ACC112 (cell line): ENCODE data around the gene HSPA6.
"Not testable (repeated sequence)": the region's sequence is repeated elsewhere in the genome, so short reads cannot be mapped to it uniquely, and the experiment has no call there.

Experiments
- H2AFZ ChIP-seq: fragments of 200-600 bp; sonication (generic); one replicate; pipeline ENCODE4 v1.6.0; 2017; ENCODE audit warnings: antibody characterized with exemption, low read length; ENCODE audit not compliant: unreplicated experiment
- H3K27ac ChIP-seq: fragments of 200-600 bp; sonication (generic); 2 replicates; pipeline ENCODE4 v1.5.1; 2014; ENCODE audit warnings: low read depth, mild to moderate bottlenecking, antibody characterized with exemption, low read length, moderate library complexity
- H3K27me3 ChIP-seq: fragments of 200-600 bp; sonication (generic); 2 replicates; pipeline ENCODE4 v1.6.1; 2014; ENCODE audit warnings: mild to moderate bottlenecking, antibody characterized with exemption, low read length, moderate library complexity, mixed read lengths; ENCODE audit not compliant: insufficient read depth
- H3K36me3 ChIP-seq: fragments of 200-600 bp; sonication (generic); 2 replicates; pipeline ENCODE4 v1.6.1; 2016; ENCODE audit warnings: mild to moderate bottlenecking, antibody characterized with exemption, low read length, moderate library complexity, mixed read lengths; ENCODE audit not compliant: insufficient read depth
- H3K4me1 ChIP-seq: fragments of 200-600 bp; sonication (generic); one replicate; pipeline ENCODE4 v1.6.1; 2016; ENCODE audit warnings: low read length, mixed read lengths; ENCODE audit not compliant: insufficient read depth, unreplicated experiment, control insufficient read depth
- H3K4me3 ChIP-seq: fragments of 200-600 bp; sonication (generic); 2 replicates; pipeline ENCODE4 v1.5.1; 2014; ENCODE audit warnings: mild to moderate bottlenecking, low read depth, low read length
- H3K79me2 ChIP-seq: fragments of 200-600 bp; sonication (generic); one replicate; pipeline ENCODE4 v1.6.0; 2016; ENCODE audit warnings: low read length; ENCODE audit not compliant: control insufficient read depth, unreplicated experiment, insufficient read depth

HSPA6 gene

DNA sequence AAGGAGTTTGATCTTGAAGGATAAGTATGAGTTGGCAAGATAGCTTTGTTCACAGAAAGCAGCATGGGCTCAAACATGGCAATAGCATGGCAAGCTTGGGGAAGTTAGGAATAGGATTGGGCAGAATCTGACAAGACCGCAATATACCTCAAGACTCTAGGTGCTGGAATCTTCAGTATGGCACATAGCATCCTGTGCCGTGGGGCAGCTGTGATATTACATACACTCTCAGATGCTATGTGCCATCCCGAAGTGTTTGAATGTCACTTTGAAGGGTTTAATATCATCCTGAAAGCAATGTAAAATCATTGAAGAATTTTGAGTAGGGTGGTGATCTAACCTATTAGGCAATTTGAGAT is 42.2 kb downstream of the HSPA6 start:
- not testable (repeated sequence) for H3K27me3 ChIP-seq, H3K4me1 ChIP-seq, H3K27ac ChIP-seq, H3K36me3 ChIP-seq, H3K79me2 ChIP-seq, H3K4me3 ChIP-seq
- H2AFZ ChIP-seq = peak overlapping the region; percentile 53

- not testable (repeated sequence) for H3K27ac ChIP-seq, H3K4me1 ChIP-seq, H3K27me3 ChIP-seq, H3K36me3 ChIP-seq, H2AFZ ChIP-seq, H3K4me3 ChIP-seq, H3K79me2 ChIP-seq
These were observed 47.4 kb downstream of the HSPA6 start for GRCh38 chr1:161571703-161572102.
